Endometrial microvascular endothelial cells (primary cell): ENCODE measurements around the gene VWA5B1. TPM values are rescaled to one million over a fixed set of nuclear protein-coding genes. Genes with fewer than 3 reads are reported as not detected.

Experiments used
- in situ Hi-C: cut with HindIII; loops from 2 replicates; pipeline ENCODE4 v1.10.0; 2017; ENCODE audit warnings: low sequenced_read_pairs, low pct_unique_long_range_greater_than_20kb; ENCODE audit errors: inconsistent ontology term
- total RNA-seq: library from RNA; depleted of rRNA; stranded (reverse); fragments of >200 nt; gene quantifications from one replicate; pipeline ENCODE4 v1.2.3, GENCODE V29; 2015; ENCODE audit errors: inconsistent ontology term

Gene VWA5B1
- total RNA-seq, 1 donor from 2014 or later = not detected

DNA sequence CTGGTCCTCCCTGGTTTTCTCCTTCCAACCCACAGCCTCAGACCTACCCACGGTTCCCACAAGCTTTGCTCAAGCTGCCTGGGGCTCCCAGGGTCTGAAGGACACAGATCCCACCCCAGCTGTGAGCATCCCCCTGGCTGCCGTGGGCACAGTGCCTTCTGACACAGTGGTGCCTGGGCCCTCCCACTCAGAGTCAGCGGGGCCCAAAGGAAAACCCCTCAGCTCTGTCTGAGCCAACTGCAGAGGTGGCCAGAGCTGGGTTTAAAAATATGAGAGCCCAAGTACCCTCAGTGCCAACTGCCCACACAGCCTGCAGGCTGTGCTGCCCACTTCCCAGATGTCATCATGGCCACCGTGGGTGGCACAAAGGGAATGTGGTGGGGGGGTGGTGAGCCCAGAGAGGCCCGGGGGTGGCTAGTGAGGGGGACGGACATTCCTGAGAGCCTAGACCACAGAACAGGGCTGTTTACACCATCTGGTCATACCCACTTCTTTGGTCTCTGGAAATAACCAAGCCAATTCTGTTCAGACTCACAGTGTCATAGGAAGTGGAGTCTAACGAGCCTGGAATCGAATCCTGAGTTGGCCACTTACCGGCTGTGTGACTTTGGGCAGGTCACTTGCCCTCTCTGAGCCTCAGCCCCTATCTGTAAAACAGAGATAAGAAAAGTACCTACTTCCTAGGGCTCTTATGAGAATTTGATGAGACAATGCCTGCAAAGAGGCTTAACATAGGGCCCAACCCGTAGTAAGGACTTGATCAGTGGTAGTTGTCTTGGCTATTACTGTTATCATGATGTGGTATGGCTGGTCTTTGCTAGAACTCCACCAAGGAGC, 109.9 kb downstream of the VWA5B1 start:
- in situ Hi-C loops = no loop called here

DNA sequence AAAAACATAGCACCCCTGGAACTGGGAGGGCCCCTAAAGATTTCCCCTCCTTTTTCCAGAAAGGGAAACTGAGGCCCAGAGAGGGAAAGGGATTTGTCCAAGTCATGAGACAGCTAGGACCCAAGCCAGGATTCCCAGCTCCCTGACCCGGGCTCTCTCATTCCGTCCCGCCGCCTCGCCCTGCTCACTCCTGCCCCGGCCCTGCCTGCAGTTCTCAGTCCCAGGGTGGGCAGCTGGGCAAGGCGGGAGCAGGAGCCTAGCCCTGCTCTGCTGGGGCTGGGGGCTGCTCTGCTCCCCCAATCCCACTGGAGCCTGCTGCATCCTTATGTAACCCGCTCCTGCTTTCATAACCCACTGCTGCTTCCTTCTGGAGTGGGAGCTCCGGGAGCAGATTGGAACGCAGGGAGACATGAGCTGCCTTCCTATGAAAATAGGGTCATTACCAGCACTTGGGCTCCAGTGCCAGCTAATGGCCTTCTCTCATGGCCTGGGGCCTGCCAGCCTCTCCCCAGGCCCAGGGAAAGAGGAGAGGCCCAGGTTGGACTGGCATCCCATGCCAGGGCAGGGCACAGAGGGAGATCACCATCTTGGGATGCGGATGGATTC, 110.8 kb downstream of the VWA5B1 start:
- in situ Hi-C loops = no loop called here

DNA sequence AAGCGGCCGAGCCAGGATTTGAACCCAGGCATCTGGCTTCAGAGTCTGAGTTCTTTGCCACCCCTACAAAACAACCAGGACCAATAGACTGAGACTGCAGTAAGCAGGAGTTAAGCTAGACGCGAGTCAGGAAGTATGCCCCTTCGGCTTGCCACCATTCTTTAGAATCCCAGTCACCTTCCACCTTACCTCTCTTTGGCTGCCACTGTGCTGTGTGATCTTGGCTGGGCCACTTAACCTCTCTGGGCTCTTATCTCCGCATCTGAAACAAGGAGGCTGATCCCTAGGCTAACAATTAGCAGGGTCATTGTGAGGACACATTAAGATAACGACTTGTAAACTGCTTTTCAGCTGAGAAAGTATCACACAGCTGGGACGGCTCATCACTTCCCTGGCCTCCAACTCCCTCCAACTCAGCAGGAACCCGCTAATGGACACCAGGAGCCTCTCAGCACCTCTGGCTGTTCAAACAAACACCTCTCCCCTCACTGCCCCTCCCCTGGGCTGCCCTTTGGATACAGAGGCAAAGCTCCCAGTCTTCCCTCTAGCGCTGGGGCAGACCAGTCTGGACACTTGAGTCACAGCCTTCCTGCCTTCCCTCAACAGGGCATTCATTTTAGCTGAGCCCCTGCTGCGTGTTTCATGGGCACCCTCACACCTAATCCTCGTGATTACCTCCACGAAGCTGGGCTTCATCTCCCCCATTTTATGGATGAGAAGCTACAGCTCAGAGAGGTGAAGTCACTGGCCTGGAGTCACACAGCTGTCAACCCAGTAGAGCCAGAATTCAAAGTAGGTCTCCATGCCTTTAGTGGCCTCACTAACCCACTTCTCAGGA, 112.1 kb downstream of the VWA5B1 start:
- in situ Hi-C loops = no loop called here

DNA sequence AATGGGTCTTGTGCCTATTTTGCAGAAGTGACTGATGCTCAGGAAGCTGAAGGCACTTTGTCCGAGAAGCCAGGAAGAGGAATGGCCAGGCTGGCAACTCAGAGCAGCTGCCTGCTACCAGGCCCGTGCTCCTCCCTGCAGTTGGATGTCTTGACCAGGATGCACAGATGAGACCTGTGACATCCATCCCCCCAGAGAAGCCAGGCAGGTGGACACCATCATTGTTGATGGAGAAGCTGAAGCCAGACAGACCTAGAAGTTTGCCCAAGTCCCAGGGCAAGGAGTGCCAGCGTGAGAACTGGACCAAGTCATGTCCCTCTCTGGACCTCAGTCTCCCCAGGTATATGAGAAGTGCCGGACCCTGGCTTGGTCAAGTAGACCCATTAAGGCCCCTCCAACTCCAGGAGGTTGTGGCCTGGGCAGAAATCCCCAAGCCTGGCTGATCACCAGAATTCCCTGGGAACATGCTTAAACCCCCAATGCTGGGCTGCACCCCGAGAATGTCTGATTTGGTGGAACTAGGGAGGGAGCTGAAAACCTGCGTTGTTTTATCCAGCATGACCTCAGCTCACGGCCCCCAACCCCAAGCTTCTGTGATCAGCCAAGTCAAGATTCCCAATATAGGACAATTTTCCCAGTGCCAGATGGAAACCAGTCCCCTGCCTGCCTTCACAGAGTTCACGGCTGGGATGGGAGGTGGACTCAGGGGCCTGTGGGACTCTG, 112.9 kb downstream of the VWA5B1 start:
- in situ Hi-C loops = no loop called here

DNA sequence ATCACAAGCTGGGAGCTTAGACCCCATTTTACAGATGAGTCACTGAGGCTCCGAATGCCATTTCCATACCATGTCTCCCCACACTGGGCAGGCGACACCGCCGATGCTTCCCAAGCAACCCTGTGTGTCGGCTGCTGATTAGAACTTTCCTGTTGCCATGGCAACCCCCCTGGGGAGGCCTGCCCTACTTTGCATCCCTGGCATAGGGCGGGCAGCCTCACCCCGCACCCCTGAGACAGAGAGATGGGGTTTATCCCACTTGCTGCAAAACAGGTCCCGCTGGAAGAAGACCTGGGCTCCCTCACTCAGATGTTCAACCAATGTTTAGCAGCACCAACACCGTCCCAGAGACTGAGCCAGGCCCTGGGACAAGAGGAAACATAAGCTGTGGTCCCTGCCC, 113.8 kb downstream of the VWA5B1 start:
- in situ Hi-C loops = no loop called here

Other genes starting within 250 kb of the VWA5B1 start
- gene PLA2G5, start 220.7 kb upstream of the VWA5B1 start, total RNA-seq = 6.8 TPM
- not detected for gene PLA2G2D, start 171.3 kb upstream of the VWA5B1 start, total RNA-seq
- gene PLA2G2F, start 151.6 kb upstream of the VWA5B1 start, total RNA-seq = not detected
- gene UBXN10, start 104.8 kb upstream of the VWA5B1 start, total RNA-seq = not detected
- not detected for gene PLA2G2C, start 104.4 kb upstream of the VWA5B1 start, total RNA-seq
- gene CAMK2N1, start 195.3 kb downstream of the VWA5B1 start, total RNA-seq = 3.3 TPM
- 32.7 TPM for gene MUL1, start 217.3 kb downstream of the VWA5B1 start, total RNA-seq